Measurements from ENCODE around the gene XXYLT1.
"Not testable (repeated sequence)": the region's sequence is repeated elsewhere in the genome, so short reads cannot be mapped to it uniquely, and the experiment has no call there.

XXYLT1 gene

GRCh38 chr3:195111766-195112165, 159.2 kb downstream of the XXYLT1 start:
- no peak for DNase-seq (ENCODE audit: low spot score)

DNA sequence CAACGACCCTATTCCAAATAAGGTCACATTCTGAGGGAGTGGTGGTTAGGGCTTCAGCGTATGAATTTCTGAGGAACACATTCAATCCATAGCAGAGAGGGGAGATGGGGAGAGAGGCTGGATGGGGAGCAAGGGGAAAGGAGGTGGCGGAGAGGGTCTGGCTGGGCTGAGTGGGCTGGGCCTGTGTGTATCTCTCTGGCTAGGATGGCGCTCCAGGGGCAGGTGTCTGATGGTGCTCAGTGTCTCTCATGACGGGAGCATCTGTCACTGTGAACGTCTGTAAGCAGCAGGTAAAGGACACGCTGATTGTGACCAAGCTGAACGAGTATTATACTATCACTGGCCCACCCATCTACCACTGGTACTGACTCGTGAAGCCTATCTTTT, 159.6 kb downstream of the XXYLT1 start:
- DNase-seq (ENCODE audit: low spot score): no peak

GRCh38 chr3:195110647-195111318, 160.2 kb downstream of the XXYLT1 start:
- DNase-seq (ENCODE audit: low spot score): no peak

DNA sequence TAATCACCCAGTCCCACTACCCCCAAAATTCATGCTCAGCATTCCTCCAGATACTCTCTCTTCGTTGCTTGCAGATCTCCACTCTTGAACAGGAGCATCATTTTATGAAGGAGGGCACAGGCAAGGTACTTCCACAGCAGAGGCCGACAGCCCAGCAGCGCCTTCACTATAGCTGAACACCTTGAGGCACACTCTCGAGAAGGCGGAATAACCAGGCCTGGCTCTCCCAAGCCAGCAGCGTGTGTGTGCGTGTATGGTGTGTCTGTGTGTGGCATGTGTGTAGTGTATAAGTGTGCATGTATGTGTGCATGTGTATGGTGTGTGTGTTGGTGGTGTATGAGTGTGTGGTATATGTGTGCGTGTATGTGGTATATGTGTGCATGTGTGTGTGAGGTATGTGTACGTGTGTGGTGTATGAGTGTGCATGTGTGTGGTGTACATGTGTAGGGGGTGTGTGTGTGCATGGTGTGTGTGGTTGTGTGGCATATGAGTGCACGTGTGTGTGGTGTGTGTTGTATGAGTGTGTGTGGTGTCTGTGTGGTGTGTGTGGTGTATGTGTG, 161.8 kb downstream of the XXYLT1 start:
- DNase-seq (ENCODE audit: low spot score): no peak

GRCh38 chr3:195107593-195107992, 163.4 kb downstream of the XXYLT1 start:
- DNase-seq (ENCODE audit: low spot score): no peak

GRCh38 chr3:195107031-195107430, 163.9 kb downstream of the XXYLT1 start:
- DNase-seq (ENCODE audit: low spot score): not testable (repeated sequence)

DNA sequence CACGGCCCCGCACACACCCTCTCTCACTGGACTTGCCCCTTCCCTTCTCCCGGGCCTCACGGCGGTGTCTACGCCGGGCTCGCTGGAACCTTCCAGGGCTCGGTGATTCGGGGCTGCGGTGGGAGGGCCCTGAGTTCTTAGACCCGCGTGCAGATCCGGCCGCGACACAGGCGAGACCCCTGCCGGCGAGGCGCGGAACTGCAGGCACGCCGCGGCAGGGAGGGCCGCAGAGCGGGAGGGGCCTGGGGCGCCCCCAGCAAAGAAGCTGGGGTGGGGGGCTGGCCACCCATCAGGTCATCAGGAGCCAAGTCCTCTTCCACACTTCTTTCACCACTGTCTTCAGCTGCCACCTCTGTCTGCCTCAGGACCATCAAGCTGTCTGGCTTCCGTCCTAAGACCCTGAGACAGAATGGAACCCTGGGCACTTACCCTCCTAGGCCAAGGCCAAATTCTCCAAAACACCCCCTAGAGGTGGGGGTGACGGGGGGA, 164.5 kb downstream of the XXYLT1 start:
- DNase-seq (ENCODE audit: low spot score): peak; percentile 88

- no peak for DNase-seq (ENCODE audit: low spot score)
Measured at GRCh38 chr3:195105841-195106417, 165.0 kb downstream of the XXYLT1 start.

DNA sequence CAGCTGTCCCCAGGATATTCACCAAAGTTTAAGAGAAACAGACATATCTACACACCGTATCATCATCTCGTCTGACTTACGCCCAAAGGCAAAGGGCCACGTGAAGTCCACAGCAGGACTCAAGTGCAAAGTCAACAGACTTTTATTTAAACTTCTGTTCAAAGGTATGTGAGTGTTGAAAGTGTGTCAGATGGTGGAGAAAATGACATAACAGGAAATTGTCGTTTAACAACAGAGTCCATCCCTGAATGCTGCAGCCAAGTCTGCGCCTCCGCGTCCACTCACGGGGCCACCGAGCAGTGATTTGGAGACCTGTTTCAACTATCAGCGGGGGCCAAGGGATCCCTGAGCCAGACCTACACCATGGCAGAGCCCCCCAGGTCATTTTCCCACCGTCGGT, 165.6 kb downstream of the XXYLT1 start:
- DNase-seq (ENCODE audit: low spot score): no peak

- no peak for DNase-seq (ENCODE audit: low spot score)
Measured at GRCh38 chr3:195104340-195104739, 166.6 kb downstream of the XXYLT1 start.

DNA sequence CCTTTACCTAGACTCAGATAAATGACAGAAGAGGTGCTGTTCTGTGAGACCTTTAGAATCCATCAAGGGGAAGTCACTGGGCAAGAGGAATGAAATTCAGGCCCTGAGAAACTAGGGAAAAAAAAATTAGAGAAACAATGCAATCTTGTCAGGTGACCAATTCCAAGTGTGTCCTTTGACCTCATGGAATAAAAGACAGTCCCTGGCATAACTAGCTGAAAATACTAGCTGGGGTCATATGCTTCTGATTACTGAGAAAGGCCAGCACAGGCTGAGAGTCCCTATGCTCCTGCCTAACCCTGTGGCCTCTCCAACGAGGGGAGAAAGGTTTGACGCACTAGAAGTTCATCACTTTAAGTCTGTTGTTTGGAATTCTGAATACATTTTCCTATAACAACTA, 167.3 kb downstream of the XXYLT1 start:
- no peak for DNase-seq (ENCODE audit: low spot score)

GRCh38 chr3:195102609-195103467, 168.1 kb downstream of the XXYLT1 start:
- DNase-seq (ENCODE audit: low spot score): no peak

GRCh38 chr3:195101927-195102608, 168.9 kb downstream of the XXYLT1 start:
- no peak for DNase-seq (ENCODE audit: low spot score)

DNA sequence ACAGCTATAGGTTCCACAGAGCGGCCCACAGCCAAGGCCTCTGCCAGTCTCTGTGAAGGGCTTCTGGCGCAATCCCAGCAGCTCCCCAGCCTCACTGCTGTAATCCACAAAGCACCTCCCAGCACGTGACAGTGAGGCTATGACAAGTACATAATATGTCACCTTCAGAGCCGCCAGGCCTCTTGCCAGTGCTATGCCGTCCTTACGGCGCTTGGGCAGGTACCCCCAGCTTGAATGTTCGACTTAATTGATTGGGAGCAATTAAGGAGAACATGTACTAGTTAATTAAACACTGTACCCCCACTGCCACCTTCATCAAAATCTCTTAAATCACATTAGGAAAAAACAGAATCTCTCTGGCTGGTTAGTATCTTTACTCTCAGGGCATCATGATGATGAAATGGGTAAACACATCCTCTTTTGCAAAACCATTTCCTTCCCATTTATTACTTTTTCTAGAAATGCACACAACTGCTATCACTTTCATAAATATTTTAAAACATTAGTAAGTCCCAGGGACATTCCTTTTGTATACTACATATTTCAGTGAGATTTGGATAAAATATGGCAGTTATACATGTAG, 169.9 kb downstream of the XXYLT1 start:
- DNase-seq (ENCODE audit: low spot score): no peak

GRCh38 chr3:195099951-195100785, 170.8 kb downstream of the XXYLT1 start:
- no peak for DNase-seq (ENCODE audit: low spot score)

DNA sequence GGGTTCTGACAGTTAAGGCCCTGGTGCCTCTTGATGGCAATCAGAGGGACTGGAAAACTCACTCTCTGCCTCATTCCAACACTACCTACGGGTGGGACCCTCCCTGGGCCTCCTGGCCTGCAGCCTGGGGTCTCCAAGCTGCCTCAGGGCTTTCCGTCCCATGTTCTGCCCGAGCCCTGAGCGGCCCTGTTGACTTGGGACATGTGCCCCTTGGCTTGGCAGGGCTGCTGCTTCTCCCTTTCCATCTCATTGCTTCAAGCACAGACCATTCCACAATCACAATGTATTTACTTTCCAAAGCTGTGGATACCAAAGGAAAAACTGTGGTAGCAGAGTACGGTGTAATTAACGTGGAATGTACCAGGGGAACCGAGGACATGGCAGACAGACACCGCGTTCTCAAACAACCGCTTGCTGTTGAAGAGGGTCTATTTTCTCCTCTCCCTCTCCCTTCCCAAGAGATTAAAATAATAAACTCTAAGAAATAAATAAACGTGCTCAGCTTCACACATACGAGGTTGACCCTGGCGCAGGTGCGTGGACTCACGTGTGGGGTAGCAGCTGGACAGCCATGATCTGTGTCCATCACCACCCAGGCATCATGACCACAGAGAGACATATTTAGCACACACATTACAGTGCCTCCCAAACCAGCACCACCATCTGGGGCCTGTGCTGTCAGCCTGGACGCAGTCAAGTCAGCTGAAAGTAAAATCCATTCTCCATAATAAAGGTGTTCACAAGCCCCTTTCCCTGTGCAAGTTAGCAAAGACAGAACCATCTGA, 172.0 kb downstream of the XXYLT1 start:
- DNase-seq (ENCODE audit: low spot score): no peak

GRCh38 chr3:195097331-195098255, 173.4 kb downstream of the XXYLT1 start:
- DNase-seq (ENCODE audit: low spot score): no peak

GRCh38 chr3:195096484-195097330, 174.3 kb downstream of the XXYLT1 start:
- no peak for DNase-seq (ENCODE audit: low spot score)

Measured in HuH-7 (cell line).